Kidney (tissue), 14 donors: Measurements from ENCODE around the gene HNF1A. TPM values are rescaled to one million over a fixed set of nuclear protein-coding genes. Genes with fewer than 3 reads are reported as not detected.
A peak's percentile ranks its signal among the peaks of the same experiment; 100 is the strongest.

Experiments
- DNase-seq, 5 donors: peaks; one replicate each; pipeline ENCODE4 v3.0.0-alpha.2; 2013 to 2020
- FAIRE-seq: peaks from 2 replicates; lab custom pipeline; 2012; peaks lifted over from hg19 to GRCh38; lab: Jason Lieb, UNC
- H3K27ac ChIP-seq, 2 donors: one replicate each; pipeline ENCODE4 v1.7.0; 2013; ENCODE audit warnings: low read depth in 2 of 2, low read length in 2 of 2, inconsistent platforms in 1 of 2
- H3K27me3 ChIP-seq: one replicate; pipeline ENCODE4 v1.7.1; 2013; ENCODE audit warnings: low read length, inconsistent platforms; ENCODE audit not compliant: control insufficient read depth, insufficient read depth
- H3K36me3 ChIP-seq, 3 donors: one replicate each; pipeline versions ENCODE4 v1.7.0 to v1.7.1; 2013; ENCODE audit warnings: low read length in 3 of 3, control low read depth in 1 of 3, inconsistent platforms in 1 of 3; ENCODE audit not compliant: insufficient read depth in 3 of 3, control insufficient read depth in 2 of 3
- H3K4me1 ChIP-seq, 3 donors: one replicate each; pipeline versions ENCODE4 v1.7.0 to v1.7.1; 2013; ENCODE audit warnings: low read length in 3 of 3, inconsistent platforms in 1 of 3, low read depth in 1 of 3; ENCODE audit not compliant: control insufficient read depth in 2 of 3, insufficient read depth in 2 of 3
- H3K4me3 ChIP-seq, 3 donors: one replicate each; pipeline versions ENCODE4 v1.7.0 to v1.8.1; 2013; ENCODE audit warnings: low read length in 3 of 3, control low read depth in 1 of 3, inconsistent platforms in 1 of 3
- H3K9ac ChIP-seq, 3 donors: one replicate each; pipeline versions ENCODE4 v1.7.0 to v1.7.1; 2013; ENCODE audit warnings: low read length in 3 of 3, control low read depth in 1 of 3, inconsistent platforms in 1 of 3
- H3K9me3 ChIP-seq, 3 donors: one replicate each; pipeline versions ENCODE4 v1.7.0 to v1.7.1; 2013; ENCODE audit warnings: low read length in 3 of 3, control low read depth in 1 of 3, inconsistent platforms in 1 of 3; ENCODE audit not compliant: control insufficient read depth in 2 of 3, insufficient read depth in 1 of 3
- CTCF ChIP-seq: IDR thresholded peaks from 3 replicates; pipeline ENCODE4 v1.5.1; 2012; ENCODE audit warnings: mild to moderate bottlenecking, moderate library complexity, borderline replicate concordance; ENCODE audit not compliant: insufficient read depth; ENCODE audit errors: extremely low read depth
- intact Hi-C: fragments of 100-400 bp; cut with DNase I; formaldehyde crosslinking; loops from one replicate; pipeline ENCODE4 v1.11.1; 2022
- polyA plus RNA-seq: library from polyadenylated mRNA; stranded (reverse); fragments of 350-450 nt; fragmentation: Illumina TruSeq; extraction: RNeasy Lipid Tissue Mini Kit (QIAGEN cat#74804); gene quantifications from one replicate; pipeline ENCODE4 v1.2.3, GENCODE V29; 2014; ENCODE audit warnings: low read depth, low replicate concordance; ENCODE audit not compliant: insufficient read depth
- total RNA-seq: library from RNA; stranded (reverse); fragmentation: NEBNext Ultra II Directional; extraction: Animal tissue kit (Norgen Biotek cat#: 25700); gene quantifications from one replicate; pipeline ENCODE4 v1.2.1, GENCODE V29; 2021
- donor health status: control.
- donor health status: control.
- donor health status: control.
- donor health status: control.
- donor health status: control.
- donor health status: DM: yes; HTN: yes; CAD: no.
- donor health status: Normal renal cell carcinoma (clear cell type).

The HNF1A gene
- total and polyA plus RNA-seq, 2 donors from 2014 or later, result 6.7 to 32.4 TPM

GRCh38 chr12:121015825-121016766, 37.8 kb downstream of the HNF1A start, which contains the start of gene C12orf43:
C12orf43 (minus strand) TSS chr12:121016487; CDS start chr12:121016474, 13 bp downstream.
- peaks cover 0 to 5% (median 0%) of the 10 kb centered on the region in 3 donors for H3K4me1 ChIP-seq
- no peak for TF ChIP-seq CTCF
- H3K36me3 ChIP-seq, result peaks cover 0 to 7% (median 0%) of the 10 kb centered on the region in 3 donors
- H3K9ac ChIP-seq, result peak within 1 kb of the TSS; percentile 72 to 97 (median 92)
- H3K4me3 ChIP-seq, result peak within 1 kb of the TSS; percentile 82 to 99 (median 94)
- DNase-seq (peak; percentile 93 to 97 (median 95)), FAIRE-seq (no peak)
- intact Hi-C loops, result no loop called here
- peak within 1 kb of the TSS in 1 of 2 donors; percentile 34 for H3K27ac ChIP-seq
- no peaks in the 10 kb centered on the region for H3K27me3 ChIP-seq
- H3K9me3 ChIP-seq, result no peaks in the 10 kb centered on the region

- Histone ChIP-seq H3K4me1 (peaks cover 0 to 5% (median 0%) of the 10 kb centered on the region in 3 donors), H3K9ac (no peak overlapping the region), H3K36me3 (peaks cover 0 to 2% (median 0%) of the 10 kb centered on the region in 3 donors), H3K27me3 (no peaks in the 10 kb centered on the region), H3K4me3 (no peak overlapping the region), H3K27ac (no peak overlapping the region), H3K9me3 (no peaks in the 10 kb centered on the region)
- intact Hi-C loops, result no loop called here
- DNase-seq, result no peak
- no peak for FAIRE-seq
- no peak for TF ChIP-seq CTCF
Observed at GRCh38 chr12:121017966-121018491, 39.7 kb downstream of the HNF1A start.

GRCh38 chr12:121018860-121019617, 40.7 kb downstream of the HNF1A start:
- Histone ChIP-seq H3K9me3 (no peaks in the 10 kb centered on the region), H3K36me3 (no peaks in the 10 kb centered on the region), H3K4me1 (peaks cover 0 to 5% (median 0%) of the 10 kb centered on the region in 3 donors), H3K4me3 (no peak overlapping the region), H3K27me3 (no peaks in the 10 kb centered on the region), H3K27ac (no peak overlapping the region), H3K9ac (no peak overlapping the region)
- DNase-seq (no peak), FAIRE-seq (no peak)
- intact Hi-C loops, result no loop called here
- TF ChIP-seq CTCF, result no peak
